GM11168 (cell line): ENCODE results near the gene LUC7L2.
"Not testable (repeated sequence)": the region's sequence is repeated elsewhere in the genome, so short reads cannot be mapped to it uniquely, and the experiment has no call there.

Experiments used
- in situ Hi-C: fragments of 300-500 bp; cut with MboI; formaldehyde crosslinking; loops from one replicate; pipeline ENCODE4 v1.12.0; 2022; ENCODE audit warnings: low sequenced_read_pairs; ENCODE audit not compliant: unreplicated experiment

Gene LUC7L2, protein sequence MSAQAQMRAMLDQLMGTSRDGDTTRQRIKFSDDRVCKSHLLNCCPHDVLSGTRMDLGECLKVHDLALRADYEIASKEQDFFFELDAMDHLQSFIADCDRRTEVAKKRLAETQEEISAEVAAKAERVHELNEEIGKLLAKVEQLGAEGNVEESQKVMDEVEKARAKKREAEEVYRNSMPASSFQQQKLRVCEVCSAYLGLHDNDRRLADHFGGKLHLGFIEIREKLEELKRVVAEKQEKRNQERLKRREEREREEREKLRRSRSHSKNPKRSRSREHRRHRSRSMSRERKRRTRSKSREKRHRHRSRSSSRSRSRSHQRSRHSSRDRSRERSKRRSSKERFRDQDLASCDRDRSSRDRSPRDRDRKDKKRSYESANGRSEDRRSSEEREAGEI

DNA sequence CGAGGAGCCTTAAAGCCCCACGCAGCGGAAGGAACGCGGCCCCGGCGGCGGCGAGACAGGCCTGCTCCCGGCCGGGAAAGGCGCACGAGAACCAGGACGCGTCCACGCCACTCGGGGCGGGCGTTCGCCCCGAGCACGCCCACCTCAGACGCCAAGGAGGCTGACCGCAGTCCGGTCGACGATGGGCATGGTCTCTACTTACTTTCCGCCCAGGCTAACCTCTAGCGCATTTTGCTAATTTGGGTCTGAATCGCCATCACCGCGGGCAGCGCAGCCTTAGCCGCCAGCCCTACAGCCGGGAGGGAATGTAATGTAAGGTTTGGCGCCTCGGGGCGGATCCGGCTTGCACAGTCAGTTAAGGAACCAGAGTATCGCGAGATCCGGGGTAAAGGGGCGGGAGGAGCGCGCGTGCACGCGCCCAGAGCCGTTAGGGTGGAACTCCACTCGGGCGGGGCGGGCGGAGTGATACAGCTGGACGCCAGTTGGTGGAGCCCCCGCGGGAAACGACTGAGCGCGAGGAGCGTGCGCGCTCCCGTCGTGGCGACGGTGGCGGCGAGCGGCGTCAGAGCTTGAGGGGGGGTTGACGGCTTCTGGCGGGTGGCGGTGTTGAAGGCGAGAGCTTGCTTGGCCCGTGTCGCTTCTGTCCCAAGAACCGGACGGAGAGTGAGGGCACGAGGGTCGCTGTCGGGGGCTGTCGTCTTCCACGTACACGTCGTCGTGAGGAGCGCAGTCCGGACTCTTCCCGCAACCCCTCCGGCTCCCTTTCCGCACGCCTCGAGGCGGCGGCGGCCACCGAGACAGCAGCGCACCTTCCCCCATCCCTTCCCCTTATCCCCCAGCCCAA lies at the start of gene LUC7L2:
TSS of gene LUC7L2 (plus strand) at position 529 of the 844 bp plus-strand sequence. CDS start 368 bp downstream, outside the sequence.
- in situ Hi-C loops = no loop called here

DNA sequence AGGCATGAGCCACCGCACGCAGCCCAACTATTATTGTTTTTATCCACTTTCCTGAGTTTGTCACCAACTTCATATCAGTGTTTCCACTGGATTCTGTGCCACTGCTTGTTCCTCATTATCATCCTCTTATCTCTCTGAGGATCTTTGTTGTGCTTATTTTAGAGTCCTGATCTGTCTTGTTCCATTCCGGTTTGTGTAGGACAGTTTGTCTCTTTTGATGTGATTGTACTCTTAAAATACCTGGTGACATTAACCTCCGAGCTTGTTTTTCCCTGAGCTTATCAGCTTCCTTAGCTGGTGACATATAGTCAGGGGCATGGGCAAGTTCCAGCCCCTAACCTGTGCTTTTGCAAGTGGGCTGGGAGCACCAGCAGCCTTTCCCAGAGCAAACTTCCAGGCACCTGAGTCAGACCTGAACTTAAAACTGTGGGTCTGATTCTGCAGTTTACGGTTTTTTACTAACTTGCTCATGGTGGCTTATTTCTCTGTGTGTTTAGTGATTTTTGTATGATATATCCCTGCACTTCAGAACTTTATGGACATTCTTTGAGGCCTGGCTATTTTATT lies 41.7 kb upstream of the LUC7L2 start:
- in situ Hi-C loops = no loop called here

DNA sequence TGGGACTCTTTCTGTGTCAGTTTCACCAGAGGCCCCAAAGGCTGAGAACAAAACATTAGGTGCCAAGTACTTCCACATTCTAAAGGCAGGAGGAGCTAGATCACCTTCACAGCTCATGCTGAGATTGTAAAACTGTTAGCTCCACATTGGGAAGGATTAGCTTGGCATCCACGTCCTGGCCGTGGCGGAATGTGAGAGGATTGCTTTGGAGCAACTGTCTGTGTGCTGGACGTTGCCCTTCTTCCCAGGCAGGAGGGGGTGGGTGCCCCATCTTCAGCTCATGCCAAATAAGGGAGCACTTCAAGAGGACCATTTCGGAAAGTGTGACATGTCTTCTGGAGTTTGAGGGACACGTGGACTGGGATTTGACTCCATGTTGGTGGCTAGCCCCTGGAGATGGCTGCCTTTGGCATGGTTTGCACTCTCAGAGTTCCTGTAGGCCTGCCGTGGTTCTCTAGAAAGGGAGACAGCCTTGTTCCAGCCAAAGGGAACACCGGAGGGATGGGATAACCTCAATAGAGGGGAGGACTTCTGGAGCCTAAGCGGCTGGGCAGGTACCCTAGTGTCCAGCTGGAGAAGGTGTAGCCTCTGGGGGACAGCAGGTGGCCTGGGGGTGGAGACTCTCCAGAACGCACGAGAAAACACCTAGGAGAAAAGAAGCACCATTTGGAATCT lies 38.5 kb upstream of the LUC7L2 start:
- in situ Hi-C loops = no loop called here

DNA sequence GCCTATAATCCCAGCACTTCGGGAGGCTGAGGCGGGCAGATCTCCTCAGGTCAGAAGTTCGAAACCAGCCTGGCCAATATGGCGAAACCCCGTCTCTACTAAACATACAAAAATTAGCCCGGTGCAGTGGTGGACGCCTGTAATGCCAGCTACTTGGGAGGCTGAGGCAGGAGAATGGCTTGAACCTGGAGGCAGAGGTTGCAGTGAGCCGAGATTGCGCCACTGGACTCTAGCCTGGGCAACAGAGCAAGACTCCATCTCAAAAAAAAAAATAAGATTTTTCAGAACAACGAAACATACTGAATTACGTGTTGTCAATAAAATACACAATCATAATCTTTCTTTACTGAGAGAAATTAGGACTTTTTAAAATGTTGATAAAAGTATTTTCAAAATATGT lies 35.0 kb upstream of the LUC7L2 start:
- in situ Hi-C loops = not testable (repeated sequence)

DNA sequence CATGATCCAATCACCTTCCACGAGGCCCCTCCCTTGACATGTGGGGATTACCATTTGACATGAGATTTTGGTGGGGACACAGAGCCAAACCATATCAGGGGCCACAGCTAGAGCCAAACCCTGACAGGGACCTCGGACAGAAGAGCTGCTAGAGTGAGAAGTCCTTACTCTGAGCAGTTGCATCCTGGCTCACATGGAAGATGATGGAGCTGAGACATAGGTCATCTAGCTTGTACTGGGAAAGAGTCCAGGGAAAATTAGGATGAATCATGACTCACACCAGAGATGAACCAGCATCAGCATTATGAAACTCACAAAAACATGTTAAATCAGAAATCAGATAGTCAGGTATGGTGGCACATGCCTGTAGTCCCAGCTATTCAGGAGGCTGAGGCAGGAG lies 31.3 kb upstream of the LUC7L2 start:
- in situ Hi-C loops = no loop called here

DNA sequence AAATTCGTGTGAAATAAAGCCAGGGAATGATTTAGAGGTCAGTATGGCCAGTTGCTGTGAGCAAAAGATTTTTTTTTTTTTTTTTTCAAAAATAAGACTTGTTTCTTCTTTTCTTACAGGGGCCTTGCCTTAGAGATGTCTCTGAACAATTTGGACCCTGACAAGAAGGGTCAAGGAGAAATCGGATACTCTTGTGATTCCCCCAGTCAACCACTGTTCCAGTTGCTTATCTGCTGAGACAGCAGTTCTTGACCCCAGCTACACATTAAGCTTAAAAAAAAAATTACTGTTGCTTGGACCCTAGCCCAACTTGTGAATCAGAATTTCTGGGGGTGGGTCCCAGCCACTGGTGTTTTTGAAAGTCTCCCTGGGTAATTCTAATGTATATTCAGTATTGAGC lies 30.6 kb upstream of the LUC7L2 start:
- in situ Hi-C loops = no loop called here

DNA sequence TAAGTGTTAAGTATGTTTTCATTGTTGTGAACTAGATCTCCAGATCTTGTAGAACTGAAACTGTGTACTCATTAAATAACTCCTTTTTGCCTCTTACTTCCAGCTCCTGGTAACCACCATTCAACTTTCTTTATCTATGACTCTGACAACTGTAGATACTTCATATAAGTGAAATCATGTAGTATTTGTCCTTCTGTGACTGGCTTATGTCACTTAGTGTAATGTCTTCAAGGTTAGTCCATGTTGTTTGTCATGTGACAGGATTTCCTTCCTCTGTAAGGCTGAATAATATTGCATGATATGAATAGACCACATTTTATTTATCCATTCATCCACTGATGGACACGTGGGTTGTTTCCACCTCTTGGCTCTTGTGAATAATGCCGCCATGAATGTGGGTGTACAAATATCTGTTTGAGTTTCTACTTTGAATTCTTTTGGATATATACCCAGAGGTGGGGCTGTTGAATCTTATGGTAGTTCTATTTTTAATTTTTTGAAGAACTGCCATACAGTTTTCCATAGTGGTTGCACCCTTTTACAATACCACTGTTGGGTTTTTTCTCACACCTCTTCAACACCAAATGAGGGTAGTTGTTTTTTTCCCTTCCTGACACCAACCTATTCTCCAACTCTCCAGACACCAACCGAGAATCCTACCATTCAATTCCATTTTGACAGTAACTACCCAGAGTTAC lies 29.2 kb upstream of the LUC7L2 start:
- in situ Hi-C loops = no loop called here

DNA sequence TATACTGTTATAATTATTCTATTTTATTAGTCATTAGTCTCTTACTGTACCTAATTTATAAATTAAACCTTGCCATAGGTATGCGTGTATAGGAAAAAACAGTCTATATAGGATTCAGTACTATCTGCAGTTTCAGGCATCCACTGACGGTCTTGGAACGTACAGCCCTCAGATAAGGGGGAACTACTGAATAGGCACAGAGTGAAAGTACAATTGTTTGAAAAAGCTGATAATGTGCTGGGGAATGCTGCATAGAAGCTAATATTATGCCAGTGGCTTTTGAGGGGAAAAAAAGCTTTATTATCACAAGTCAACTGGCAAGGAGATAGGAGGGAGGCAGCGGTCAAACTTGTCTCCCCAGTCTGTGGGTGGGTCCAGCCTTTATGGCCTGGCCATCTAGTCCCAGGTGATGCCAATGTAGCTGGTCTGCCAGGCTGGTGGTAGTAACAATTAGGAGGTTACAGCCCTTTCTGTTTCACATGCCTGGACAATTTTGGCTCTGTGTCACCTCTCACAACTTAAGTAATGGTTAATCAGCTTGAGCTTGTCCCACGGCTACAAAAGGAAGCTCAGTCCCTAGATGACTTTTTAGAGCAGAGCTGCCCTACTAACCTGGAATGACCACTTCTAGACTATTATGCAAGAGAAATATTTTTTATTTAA lies 26.9 kb upstream of the LUC7L2 start:
- in situ Hi-C loops = no loop called here

DNA sequence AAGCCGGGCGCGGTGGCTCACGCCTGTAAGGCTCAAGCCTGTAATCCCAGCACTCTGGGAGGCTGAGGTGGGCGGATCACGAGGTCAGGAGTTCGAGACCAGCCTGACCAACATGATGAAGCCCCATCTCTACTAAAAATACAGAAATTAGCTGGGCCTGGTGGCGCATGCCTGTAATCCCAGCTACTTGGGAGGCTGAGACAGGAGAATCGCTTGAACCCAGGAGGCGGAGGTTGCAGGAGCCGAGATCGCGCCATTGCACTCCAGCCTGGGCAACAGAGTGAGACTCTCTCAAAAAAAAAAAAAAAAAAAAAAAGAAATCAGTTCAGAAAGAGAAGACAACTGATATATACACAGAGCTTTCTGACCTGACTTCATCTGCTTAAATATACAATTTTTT lies 26.3 kb upstream of the LUC7L2 start:
- in situ Hi-C loops = not testable (repeated sequence)

DNA sequence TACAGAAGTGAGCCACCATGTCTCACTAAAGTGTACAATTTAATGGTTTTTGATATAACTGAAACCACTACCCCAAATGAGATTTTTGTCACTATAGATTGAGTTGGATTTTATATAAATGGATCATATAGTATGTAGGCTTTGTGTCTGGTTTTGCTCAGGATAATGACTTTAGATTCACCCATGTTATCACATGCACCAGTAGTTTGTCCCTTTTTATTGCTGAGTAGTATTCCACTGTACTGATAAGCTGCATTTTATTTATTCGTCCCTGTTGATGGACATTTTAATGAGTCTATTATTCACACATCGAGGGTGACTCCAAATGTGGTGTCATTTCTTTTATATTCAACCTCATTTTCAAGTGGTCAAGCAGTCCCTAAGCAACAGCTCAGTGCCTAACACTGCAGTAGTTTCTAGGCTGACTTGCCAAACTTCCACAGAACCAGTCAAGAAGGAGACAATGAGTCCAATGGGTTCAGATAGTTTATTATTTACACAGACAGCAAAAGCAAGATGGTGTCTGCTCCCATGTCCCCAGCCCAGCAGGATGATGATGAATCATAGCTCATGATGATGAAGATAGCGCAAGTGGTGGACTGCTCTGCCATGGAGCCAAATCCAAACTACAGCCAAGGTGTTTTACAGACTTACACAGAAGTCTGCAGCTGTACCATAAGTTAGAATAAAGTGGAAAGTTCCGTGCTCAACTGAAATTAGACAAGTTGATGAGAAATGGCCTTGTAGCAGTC lies 25.1 kb upstream of the LUC7L2 start:
- in situ Hi-C loops = no loop called here

DNA sequence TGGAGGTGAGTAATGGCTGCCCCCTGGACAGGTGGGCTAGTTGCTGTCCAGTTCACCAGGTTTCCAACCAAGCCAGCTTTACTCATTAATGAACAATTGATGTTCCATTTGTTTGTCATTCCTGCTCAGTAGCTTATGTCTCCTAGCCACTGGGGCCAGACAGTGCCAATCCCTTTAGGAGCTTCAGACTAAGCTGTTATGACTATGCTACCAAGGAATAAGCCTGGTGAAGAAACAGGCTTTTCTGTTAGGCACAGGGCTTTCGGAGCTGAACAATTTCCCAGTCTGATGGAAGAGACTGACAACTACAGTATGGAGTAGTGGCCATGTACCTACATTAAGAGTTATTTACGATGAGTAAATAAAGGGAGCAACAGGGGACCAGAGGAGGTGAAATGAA lies 20.7 kb upstream of the LUC7L2 start:
- in situ Hi-C loops = no loop called here

DNA sequence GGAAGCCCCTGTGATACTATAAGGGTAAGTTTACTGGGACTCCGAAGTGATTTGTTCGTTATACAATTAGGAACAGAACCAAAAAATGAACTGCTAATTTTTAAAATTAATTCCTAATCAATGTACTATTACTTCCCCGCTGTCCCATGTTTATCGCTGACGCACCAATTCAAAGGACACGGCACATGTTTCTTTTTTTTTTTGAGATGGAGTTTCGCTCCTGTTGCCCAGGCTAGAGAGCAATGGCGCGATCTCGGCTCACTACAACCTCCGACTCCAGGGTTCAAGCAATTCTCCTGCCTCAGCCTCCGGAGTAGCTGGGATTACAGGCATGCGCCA lies 20.0 kb upstream of the LUC7L2 start:
- in situ Hi-C loops = no loop called here

DNA sequence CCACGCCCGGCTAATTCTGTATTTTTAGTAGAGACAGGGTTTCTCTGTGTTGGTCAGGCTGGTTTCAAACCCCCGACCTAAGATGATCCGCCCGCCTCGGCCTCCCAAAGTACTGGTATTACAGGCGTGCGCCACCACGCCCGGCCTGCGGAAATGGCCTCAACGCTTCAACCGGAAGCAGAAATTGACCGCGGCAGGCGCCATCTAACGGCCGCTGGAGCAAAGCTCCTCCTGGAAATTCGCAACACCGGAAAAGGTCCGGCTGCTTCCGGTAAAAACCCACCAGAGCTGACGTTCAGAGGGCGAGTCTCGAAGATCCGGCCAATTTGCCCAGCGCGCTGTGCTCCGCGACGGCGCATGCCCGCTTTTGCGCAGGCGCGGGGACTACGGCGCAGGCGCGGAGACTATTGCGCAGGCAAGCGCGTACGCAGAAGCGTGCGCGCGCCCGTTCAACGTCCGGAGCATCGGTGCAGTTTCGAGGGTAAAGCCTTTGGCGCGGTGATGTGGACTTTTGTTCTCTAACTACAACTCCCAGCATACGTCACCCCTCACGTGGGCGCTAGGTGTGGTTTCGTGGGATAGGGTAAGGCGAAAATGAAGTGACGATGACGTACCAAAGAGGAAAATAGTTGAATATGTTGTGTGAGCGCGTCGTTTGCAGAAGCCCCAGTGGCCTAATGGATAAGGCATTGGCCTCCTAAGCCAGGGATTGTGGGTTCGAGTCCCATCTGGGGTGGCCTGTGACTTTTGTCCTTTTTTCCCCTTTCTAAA lies 19.5 kb upstream of the LUC7L2 start:
- in situ Hi-C loops = no loop called here

DNA sequence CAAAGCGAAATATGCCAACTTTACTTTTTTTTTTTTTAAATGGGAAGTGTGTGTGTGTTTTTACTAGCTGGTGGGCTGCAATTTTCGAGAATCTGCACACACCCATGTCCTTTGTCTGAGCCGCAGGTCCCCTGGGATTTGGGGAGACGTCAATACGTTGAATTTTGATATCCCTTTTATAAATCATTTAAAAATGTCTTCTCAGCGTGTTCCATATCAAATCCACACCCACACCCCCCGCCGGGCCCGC lies 19.0 kb upstream of the LUC7L2 start:
- in situ Hi-C loops = no loop called here

DNA sequence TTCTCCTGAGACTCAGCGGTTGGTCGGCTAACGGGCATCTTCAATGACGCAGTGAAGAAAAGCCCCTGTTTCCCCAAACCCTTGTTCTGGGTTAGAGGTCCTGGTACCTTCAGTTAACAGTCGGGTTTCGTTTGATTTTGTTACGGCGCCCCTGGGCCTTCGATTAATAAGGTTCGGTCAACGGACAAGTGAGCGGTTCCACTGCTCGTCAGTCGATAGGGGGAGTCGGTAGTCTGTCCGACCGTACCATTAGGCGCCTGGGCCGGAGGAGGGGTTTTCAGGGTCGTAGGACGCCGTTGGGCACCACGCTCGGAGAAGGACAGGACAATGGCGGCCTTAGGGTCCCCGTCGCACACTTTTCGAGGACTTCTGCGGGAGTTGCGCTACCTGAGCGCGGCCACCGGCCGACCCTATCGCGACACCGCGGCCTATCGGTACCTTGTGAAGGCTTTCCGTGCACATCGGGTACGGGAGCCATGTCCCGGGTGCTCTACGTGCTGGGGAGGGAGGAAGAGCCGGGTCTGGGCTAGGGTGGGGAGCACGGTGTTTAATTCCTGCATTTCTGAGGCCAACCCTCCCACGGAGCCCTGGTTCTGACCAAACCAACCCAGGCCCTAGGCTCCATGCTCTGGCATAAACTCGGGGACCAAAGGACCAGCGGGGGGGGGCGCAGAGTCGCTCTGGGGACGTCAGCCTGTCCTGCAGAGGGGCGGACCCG lies 18.5 kb upstream of the LUC7L2 start, which contains the start of gene FMC1:
TSS of gene FMC1 (plus strand) at position 280 of the 718 bp plus-strand sequence. CDS start at position 328, 48 bp downstream.
- in situ Hi-C loops = no loop called here

DNA sequence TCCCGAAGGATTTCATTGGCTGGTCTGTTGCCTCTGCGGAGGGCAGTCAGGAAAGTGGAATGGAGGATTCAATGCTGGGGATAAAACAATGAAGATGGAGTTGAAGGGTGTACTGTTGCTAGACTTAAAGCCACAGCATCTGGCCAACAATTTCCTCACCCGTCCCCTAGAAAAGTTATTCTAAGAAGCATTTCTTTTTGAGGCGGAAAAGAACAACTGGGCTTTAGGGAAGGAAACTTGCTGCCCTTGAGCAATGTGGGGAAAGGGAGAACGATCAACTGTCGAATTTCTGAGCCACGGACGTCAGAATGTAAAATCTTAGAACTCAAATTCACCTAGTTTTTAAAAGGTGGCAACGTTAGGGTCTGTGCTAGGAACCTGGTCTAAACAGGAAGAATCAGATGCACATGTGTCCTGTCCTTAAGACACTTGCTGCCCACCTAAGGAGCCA lies 17.9 kb upstream of the LUC7L2 start:
- in situ Hi-C loops = no loop called here

DNA sequence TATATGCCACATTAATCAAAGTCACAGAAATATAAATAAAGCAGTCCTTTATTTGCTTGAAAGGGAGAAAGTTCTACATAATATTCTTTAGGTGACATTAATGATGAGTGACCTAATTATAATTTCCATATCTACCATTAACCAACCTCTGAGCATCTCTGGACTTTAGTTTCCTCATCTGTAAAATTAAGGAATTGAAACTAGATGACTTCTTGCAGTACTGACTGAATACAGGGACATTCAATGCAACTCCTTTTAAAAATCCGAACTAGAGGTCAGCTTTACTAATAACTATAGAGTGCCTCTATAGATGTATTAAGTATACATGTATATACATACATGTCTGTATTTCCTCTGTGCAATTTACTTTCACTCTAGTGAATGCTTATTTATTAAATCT lies 14.7 kb upstream of the LUC7L2 start:
- in situ Hi-C loops = no loop called here

DNA sequence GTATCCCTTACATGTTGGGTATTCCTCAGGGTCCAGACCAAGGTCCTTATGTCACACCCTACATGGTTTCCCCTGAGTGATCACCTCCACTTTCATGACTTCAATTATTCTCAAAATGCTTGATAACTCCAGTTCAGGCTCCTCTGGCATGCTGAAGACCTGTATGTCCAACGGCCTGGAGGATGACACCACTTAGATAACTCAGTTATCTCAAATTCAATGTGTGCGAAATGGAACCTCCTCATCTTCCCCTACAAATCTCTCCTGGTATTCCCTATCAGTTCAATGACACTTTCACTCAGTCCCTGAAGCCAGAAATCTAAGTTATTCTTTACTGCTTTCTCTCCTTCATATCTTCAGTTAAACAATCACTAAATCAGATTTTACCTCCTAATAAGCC lies 8.7 kb upstream of the LUC7L2 start:
- in situ Hi-C loops = no loop called here
